ENCODE results near the gene ZNF787. TPM values are rescaled to one million over a fixed set of nuclear protein-coding genes. Genes with fewer than 3 reads are reported as not detected.

ZNF787 gene
- total and polyA plus RNA-seq, 2 of the 4 experiments (the other 2 are of a cell fraction), result 4.8 to 11.2 TPM

GRCh38 chr19:56053596-56053995 lies 67.5 kb downstream of the ZNF787 start:
- no peaks in the 10 kb centered on the region for H3K4me1 ChIP-seq (ENCODE audit: control insufficient read depth, insufficient read depth, low read length)
- 78% methylated on average over 11 of the region's 18 CpGs; no CpG with 5 or more reads in 1 of the 2 experiments for WGBS, 2 experiments (ENCODE audit: extremely low coverage in 2 of 2, insufficient read length in 1 of 2)
- TF ChIP-seq BHLHE40 (IDR thresholded peaks at IDR 0.05; ENCODE audit: low read depth, low read length) (no peak), NFE2L2 (IDR thresholded peaks at IDR 0.05; ENCODE audit: low read depth, low read length) (no peak), RCOR1 (IDR thresholded peaks at IDR 0.05; ENCODE audit: insufficient replicate concordance, low read length) (no peak), SMC3 (IDR thresholded peaks at IDR 0.05; ENCODE audit: low read depth, low read length) (no peak), CEBPB (IDR thresholded peaks at IDR 0.05; ENCODE audit: low read depth, low read length) (no peak), RFX5 (IDR thresholded peaks at IDR 0.05; ENCODE audit: low read depth, low read length) (no peak), RAD21 (IDR thresholded peaks at IDR 0.05; ENCODE audit: low read length) (no peak), FOS (IDR thresholded peaks at IDR 0.05; ENCODE audit: low read depth, low read length) (no peak), POLR2A (IDR thresholded peaks at IDR 0.05; ENCODE audit: low read depth, low read length) (no peak), CTCF (conservative IDR thresholded peaks at IDR 0.05; ENCODE audit: low read depth, low read length) (no peak), USF2 (IDR thresholded peaks at IDR 0.05; ENCODE audit: low read depth, low read length) (no peak), CHD1 (IDR thresholded peaks at IDR 0.05; ENCODE audit: low read depth, low read length) (no peak), ELK1 (IDR thresholded peaks at IDR 0.05; ENCODE audit: borderline replicate concordance, low read depth, low read length) (no peak), MXI1 (IDR thresholded peaks at IDR 0.05; ENCODE audit: borderline replicate concordance, low read depth, low read length) (no peak), MAZ (IDR thresholded peaks at IDR 0.05; ENCODE audit: borderline replicate concordance, low read depth, low read length) (no peak), MAFK (IDR thresholded peaks at IDR 0.05; ENCODE audit: low read depth, low read length) (no peak)
- H3K9me3 ChIP-seq (ENCODE audit: control insufficient read depth, insufficient read depth, low read length), result peaks cover 20% of the 10 kb centered on the region; the same call in 1 of the 2 replicates
- H3K4me2 ChIP-seq (ENCODE audit: low read depth, low read length), result no peak overlapping the region
- no peak overlapping the region for H3K9ac ChIP-seq (ENCODE audit: low read depth, low read length)
- BruUV-seq (replicated peaks), result no TSS peak
- in situ Hi-C loops (cut with MboI; ENCODE audit: low sequenced_read_pairs) (no loop called here), intact Hi-C loops (cut with micrococcal nuclease) (no loop called here), dilution Hi-C loops (cut with HindIII; ENCODE audit: low sequenced_read_pairs, unreplicated experiment) (no loop called here)
- ChIA-PET CTCF (no interaction called here), POLR2A (ENCODE audit: unreplicated experiment) (no interaction called here)
- no peak overlapping the region for H3K18ac ChIP-seq (ENCODE audit: low read depth, low read length)
- H2BK20ac ChIP-seq (ENCODE audit: low read depth, low read length), result no peak overlapping the region
- no peak overlapping the region for H2BK15ac ChIP-seq (ENCODE audit: low read depth, low read length)
- no peak for DNase-seq
- H3K27ac ChIP-seq (ENCODE audit: insufficient read depth, low read length), result no peak overlapping the region
- H3K4me3 ChIP-seq (ENCODE audit: insufficient read depth, low read depth, low read length), result no peak overlapping the region
- H2BK5ac ChIP-seq (ENCODE audit: low read depth, low read length, poor library complexity, severe bottlenecking), result no peak overlapping the region
- H2AK5ac ChIP-seq (ENCODE audit: low read depth, low read length), result no peak overlapping the region
- H4K20me1 ChIP-seq (ENCODE audit: insufficient read depth, low read length), result no peaks in the 10 kb centered on the region
- H3K79me1 ChIP-seq (ENCODE audit: low read depth in 1 of 2, low read length in 2 of 2), result no peaks in the 10 kb centered on the region
- no peak for ATAC-seq (ENCODE audit: low read depth)
- no peaks in the 10 kb centered on the region for H3K9me1 ChIP-seq (ENCODE audit: insufficient read depth, low read length)
- H3K36me3 ChIP-seq (ENCODE audit: control insufficient read depth, insufficient read depth, low read length), result no peaks in the 10 kb centered on the region
- no peak overlapping the region for H4K8ac ChIP-seq (ENCODE audit: low read depth in 2 of 2, low read length in 2 of 2)
- no peak overlapping the region for H2AK9ac ChIP-seq (replicated peaks; ENCODE audit: low read depth, low read length, poor library complexity)
- H3K4ac ChIP-seq (ENCODE audit: low read depth, low read length), result no peak overlapping the region
- no peak overlapping the region for H4K91ac ChIP-seq (ENCODE audit: insufficient read depth, low read depth, low read length)
- H3K14ac ChIP-seq (replicated peaks; ENCODE audit: low read depth, low read length), result no peak overlapping the region
- no peaks in the 10 kb centered on the region for H3K27me3 ChIP-seq (ENCODE audit: control insufficient read depth, insufficient read depth, low read length)
- no peak overlapping the region for H3K23ac ChIP-seq (ENCODE audit: low read depth, low read length)
- no peak overlapping the region for H3K56ac ChIP-seq (ENCODE audit: extremely low read depth, insufficient read depth, low read length)
- H2AFZ ChIP-seq (replicated peaks; ENCODE audit: low read length, poor library complexity), result no peak overlapping the region
- H4K5ac ChIP-seq (ENCODE audit: low read depth, low read length), result no peak overlapping the region
- no peak overlapping the region for H2BK120ac ChIP-seq (ENCODE audit: low read depth, low read length)

Measured in IMR-90 (cell line).